Measurements from ENCODE around the gene BARX1. TPM values are rescaled to one million over a fixed set of nuclear protein-coding genes. Genes with fewer than 3 reads are reported as not detected.

The BARX1 gene
- total and polyA plus RNA-seq, 9 of the 15 experiments (the other 6 are each of a cell fraction or from before 2014, with no cell fraction given): 0.11 to 0.14 TPM; not detected in 7

- TF ChIP-seq, protein P1, sequence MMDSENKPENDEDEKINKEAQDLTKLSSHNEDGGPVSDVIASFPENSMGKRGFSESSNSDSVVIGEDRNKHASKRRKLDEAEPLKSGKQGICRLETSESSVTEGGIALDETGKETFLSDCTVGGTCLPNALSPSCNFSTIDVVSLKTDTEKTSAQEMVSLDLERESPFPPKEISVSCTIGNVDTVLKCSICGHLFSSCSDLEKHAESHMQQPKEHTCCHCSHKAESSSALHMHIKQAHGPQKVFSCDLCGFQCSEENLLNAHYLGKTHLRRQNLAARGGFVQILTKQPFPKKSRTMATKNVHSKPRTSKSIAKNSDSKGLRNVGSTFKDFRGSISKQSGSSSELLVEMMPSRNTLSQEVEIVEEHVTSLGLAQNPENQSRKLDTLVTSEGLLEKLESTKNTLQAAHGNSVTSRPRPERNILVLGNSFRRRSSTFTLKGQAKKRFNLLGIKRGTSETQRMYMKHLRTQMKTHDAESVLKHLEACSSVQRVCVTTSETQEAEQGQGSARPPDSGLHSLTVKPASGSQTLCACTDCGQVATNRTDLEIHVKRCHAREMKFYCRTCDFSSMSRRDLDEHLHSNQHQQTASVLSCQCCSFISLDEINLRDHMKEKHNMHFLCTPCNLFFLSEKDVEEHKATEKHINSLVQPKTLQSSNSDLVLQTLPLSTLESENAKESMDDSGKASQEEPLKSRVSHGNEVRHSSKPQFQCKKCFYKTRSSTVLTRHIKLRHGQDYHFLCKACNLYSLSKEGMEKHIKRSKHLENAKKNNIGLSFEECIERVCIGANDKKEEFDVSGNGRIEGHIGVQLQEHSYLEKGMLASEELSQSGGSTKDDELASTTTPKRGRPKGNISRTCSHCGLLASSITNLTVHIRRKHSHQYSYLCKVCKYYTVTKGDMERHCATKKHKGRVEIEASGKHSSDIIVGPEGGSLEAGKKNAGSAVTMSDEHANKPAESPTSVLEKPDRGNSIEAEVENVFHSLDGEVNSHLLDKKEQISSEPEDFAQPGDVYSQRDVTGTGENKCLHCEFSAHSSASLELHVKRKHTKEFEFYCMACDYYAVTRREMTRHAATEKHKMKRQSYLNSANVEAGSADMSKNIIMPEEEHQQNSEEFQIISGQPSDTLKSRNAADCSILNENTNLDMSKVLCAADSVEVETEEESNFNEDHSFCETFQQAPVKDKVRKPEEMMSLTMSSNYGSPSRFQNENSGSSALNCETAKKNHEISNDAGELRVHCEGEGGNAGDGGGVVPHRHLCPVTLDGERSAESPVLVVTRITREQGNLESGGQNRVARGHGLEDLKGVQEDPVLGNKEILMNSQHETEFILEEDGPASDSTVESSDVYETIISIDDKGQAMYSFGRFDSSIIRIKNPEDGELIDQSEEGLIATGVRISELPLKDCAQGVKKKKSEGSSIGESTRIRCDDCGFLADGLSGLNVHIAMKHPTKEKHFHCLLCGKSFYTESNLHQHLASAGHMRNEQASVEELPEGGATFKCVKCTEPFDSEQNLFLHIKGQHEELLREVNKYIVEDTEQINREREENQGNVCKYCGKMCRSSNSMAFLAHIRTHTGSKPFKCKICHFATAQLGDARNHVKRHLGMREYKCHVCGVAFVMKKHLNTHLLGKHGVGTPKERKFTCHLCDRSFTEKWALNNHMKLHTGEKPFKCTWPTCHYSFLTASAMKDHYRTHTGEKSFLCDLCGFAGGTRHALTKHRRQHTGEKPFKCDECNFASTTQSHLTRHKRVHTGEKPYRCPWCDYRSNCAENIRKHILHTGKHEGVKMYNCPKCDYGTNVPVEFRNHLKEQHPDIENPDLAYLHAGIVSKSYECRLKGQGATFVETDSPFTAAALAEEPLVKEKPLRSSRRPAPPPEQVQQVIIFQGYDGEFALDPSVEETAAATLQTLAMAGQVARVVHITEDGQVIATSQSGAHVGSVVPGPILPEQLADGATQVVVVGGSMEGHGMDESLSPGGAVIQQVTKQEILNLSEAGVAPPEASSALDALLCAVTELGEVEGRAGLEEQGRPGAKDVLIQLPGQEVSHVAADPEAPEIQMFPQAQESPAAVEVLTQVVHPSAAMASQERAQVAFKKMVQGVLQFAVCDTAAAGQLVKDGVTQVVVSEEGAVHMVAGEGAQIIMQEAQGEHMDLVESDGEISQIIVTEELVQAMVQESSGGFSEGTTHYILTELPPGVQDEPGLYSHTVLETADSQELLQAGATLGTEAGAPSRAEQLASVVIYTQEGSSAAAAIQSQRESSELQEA (IDR thresholded peaks at IDR 0.05; ENCODE audit: low read depth): no peak
- TF ChIP-seq TCF3 (CRISPR knock-in tag; IDR thresholded peaks at IDR 0.05): 0 out of 2 replicates have a peak, but pooled peaks have one; percentile 11
- no peak for TF ChIP-seq SRSF1 (IDR thresholded peaks at IDR 0.05; ENCODE audit: low read depth, low read length)
- TF ChIP-seq ZBTB1 (CRISPR knock-in tag; IDR thresholded peaks at IDR 0.05; ENCODE audit: borderline replicate concordance, low read depth): no peak
- TF ChIP-seq PURB (CRISPR knock-in tag; IDR thresholded peaks at IDR 0.05; ENCODE audit: low read depth): no peak
- TF ChIP-seq EP400 (IDR thresholded peaks at IDR 0.05): no peak
- no peak for TF ChIP-seq KDM1A (IDR thresholded peaks at IDR 0.05)
- no peak for TF ChIP-seq GTF2B (IDR thresholded peaks at IDR 0.05; ENCODE audit: extremely low read depth, insufficient read length)
- no peak for TF ChIP-seq ZNF217 (CRISPR knock-in tag; IDR thresholded peaks at IDR 0.05)
- TF ChIP-seq RBM15 (IDR thresholded peaks at IDR 0.05; ENCODE audit: insufficient read depth, low read length): no peak
- TF ChIP-seq L3MBTL2 (IDR thresholded peaks at IDR 0.05): no peak
- TF ChIP-seq ZFPM2 (CRISPR knock-in tag; IDR thresholded peaks at IDR 0.05): no peak
- TF ChIP-seq FIP1L1 (IDR thresholded peaks at IDR 0.05; ENCODE audit: low read depth, low read length, poor library complexity, severe bottlenecking): no peak
- TF ChIP-seq ZNF316 (IDR thresholded peaks at IDR 0.05): no peak
- peak; percentile 46; the same call in 1 of the 2 replicates for TF ChIP-seq ARID2 (IDR thresholded peaks at IDR 0.05)
- no peak for TF ChIP-seq FOXA1 (IDR thresholded peaks at IDR 0.05; ENCODE audit: borderline replicate concordance)
- no peak for TF ChIP-seq CTBP1 (IDR thresholded peaks at IDR 0.05; ENCODE audit: borderline replicate concordance)
- no peak for TF ChIP-seq TAF15 (IDR thresholded peaks at IDR 0.05; ENCODE audit: low read depth, low read length)
- TF ChIP-seq CHD4 (IDR thresholded peaks at IDR 0.05; ENCODE audit: insufficient read depth, insufficient replicate concordance, low read depth, low read length, poor library complexity, severe bottlenecking): no peak
- no peak for TF ChIP-seq PHF8 (IDR thresholded peaks at IDR 0.05; ENCODE audit: borderline replicate concordance, low read length)
Measured at GRCh38 chr9:93962561-93963440, 7.6 kb upstream of the BARX1 start (continued).
